ENCODE results near the gene LPIN1.
"Not testable (repeated sequence)": the region's sequence is repeated elsewhere in the genome, so short reads cannot be mapped to it uniquely, and the experiment has no call there.

Gene LPIN1

DNA sequence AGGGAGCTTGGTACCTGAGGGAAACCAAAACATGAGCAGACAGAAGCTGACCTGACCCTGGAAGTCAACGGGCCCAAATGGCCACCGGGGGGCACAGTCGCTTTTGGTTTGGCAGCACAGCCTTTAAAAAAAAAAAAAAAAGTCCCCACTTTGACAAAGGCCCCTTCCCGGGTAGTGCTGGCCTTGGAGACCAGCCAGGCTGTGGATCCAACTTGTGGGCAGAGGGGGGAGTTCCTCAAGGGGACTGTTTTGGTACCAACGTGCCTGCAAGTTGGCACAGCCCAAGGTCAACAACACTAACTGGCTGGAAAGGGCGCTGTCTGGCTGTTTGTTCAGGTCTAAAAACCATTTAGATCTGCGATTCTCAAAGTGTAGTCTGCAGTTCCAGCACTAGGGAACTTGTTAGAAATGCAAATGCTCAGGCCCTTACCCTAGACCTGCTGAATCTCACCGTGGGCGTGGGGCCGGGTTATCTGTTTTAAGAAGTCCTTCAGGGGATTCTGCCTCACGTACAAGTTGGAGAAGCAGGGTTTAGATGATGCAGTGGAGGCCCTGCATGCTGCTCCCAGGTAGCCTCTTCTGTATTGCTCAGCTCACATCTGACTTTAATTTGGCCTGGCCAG lies 83.0 kb downstream of the LPIN1 start:
- DNase-seq (ENCODE audit: low read depth in 1 of 2, low spot score in 1 of 2): peak; percentile 27 to 42

DNA sequence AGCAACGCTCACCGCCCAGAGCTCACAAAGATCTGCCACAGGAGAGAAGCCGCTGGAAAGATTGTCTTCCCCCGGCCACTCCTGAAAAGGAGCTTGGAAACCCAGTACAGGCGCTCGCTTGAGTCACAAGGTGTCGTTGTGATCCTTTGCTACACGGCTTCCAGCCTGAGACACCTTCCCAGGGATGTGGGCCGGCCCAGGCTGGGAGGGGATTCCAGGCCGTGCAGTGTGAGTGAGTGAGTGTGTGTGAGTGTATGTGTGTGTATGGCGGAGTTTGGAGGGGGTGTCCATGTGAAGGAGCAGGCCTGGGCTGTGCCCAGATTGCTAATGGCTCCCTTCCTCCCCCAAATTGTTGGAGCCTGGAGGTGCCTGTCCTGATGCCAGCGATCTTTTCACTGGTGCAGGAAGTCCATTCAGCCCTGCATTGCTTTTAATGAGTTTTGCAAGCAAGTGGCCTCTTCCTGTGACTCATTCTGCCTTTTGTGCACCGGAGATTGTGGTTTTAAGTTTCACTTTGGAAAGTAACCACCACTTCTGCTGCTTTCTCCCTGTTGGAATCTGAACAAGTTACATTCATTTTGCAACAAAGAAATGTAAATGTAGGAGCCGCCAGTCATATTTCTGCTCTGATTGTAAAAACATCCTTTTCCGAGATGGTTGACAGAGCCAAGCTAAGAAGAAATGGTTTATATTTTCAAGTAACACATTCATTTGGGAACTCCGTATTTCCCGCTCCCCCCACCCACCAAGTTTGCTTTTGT lies 83.7 kb downstream of the LPIN1 start:
- DNase-seq (ENCODE audit: low read depth in 1 of 2, low spot score in 1 of 2): peak; percentile 20 to 66

DNA sequence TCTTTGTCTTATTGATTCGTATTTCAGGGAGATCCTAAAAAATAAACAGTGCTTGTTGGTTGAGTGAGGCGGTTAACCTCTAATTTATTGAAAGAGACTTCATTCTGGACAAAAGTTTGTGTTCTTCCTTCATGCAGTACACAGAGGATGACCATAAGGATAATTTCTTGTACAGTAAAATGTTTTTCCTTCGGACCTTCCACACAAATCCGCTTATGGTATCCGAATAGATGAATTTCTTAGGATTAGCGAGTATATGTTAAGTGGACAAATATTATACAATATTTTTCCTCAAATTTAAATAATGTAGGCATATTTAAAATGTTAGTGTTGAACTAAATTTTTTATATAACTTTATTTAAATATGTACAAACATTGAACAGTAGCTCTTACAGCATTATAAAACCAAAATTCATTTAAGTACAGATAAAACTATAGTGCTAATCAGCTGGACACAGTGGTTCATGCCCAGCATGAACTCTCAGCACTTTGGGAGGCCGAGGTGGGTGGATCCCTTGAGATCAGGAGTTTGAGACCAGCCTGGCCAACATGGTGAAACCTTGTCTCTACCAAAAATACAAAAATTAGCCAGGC lies 84.4 kb downstream of the LPIN1 start:
- no peak for DNase-seq (ENCODE audit: low read depth in 1 of 2, low spot score in 1 of 2)

DNA sequence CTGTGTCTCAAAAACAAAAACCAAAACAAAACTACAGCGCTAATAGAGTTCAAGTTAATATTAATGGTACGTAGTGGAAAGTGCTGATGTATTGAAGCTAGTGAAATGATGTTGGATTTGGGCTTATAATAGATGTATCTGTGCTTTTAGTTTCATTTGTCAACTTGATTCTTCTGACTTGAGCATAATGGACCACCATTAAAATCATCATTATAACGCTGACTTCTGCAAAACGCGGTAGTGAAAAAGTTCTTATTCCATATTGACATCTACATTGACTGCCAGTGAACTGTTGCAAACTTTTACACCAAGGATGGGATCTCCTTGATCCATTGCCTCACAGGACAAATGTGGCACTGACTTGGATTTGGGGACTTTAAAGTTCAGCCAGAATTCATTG lies 85.0 kb downstream of the LPIN1 start:
- no peak for DNase-seq (ENCODE audit: low read depth in 1 of 2, low spot score in 1 of 2)

DNA sequence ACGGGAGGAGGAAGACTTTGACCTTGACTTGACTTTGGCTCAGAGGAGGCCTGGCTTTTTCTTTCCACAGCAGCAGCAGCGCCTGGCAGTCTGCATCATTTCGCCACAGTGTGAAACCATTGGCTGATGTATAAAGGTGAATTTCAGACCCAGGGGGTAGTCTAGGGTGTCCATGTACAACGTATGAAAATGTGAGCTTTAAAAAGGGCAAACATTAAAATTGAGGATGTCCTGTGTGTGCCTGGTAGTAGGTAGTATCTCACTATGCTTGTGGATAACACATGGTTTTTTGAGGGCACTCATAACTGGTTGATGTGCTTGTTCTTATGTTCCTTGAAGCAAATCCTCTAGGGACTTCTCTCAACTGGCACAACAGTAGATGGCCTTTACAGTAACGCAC lies 86.1 kb downstream of the LPIN1 start:
- no peak for DNase-seq (ENCODE audit: low read depth in 1 of 2, low spot score in 1 of 2)

DNA sequence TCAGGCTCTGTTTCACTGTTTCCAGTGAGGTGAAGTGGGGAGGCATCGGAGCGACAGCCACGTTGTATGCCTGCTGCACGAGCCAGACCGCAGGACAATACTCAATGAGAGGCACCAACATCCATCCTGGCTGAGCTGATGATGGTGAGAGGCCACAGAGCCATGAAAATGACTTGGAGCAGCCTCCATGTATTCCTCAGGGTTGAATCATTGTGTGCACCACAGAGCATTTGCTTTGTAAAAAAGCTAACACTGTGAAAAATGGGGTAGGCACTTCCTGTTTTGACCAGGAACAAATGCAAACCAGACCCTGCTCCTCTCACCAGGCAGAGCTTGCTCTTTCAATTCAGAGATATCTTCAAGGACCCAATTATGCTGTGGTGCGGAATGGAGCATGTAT lies 87.2 kb downstream of the LPIN1 start:
- DNase-seq (ENCODE audit: low read depth in 1 of 2, low spot score in 1 of 2): no peak

DNA sequence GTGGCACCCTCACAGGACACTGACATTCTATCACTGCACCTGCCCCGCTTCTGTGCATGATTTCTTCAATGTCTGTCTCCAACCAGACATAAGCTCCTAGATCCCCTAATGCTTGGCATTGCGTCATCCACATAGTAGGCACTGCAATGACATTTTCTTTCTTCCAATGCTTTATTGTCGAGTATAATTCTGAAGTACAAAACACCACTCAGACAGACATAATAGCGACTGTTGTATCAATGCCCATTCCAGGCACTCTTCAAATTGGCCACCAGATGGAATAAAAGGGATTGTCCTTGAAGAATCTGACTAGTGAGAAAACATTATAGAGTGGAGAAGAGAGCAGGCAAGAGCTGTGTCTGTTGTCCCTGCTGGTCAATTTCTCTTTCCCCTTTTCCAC lies 89.0 kb downstream of the LPIN1 start:
- no peak for DNase-seq (ENCODE audit: low read depth in 1 of 2, low spot score in 1 of 2)

DNA sequence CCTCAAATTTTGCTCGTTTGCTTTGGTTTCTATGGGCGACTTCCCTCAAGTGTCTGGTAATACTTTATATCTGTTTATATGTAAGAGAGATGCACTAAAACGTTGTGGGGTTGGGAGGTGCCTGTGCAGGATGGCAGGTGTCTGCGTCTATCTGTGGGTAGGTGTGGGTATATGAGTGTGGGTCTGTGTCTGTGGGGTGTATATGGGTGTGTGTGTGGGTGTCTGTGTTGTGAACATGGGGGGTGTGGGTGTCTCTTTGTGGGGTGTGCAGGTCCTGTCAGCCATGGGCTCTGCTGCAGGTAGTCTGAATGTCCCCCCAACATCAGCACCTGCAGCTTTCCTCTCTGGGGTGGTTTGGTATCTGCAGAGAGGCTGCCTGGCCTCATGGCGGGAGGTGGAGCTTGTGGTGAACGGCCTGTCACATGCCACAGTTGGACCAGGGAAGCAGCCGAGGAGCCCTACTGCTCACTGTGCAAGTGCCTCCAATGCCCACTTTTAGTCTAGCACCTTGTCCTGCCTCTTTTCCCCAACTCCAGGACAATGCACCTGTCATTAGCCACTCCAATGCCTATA lies 90.3 kb downstream of the LPIN1 start:
- no peak for DNase-seq (ENCODE audit: low read depth in 1 of 2, low spot score in 1 of 2)

DNA sequence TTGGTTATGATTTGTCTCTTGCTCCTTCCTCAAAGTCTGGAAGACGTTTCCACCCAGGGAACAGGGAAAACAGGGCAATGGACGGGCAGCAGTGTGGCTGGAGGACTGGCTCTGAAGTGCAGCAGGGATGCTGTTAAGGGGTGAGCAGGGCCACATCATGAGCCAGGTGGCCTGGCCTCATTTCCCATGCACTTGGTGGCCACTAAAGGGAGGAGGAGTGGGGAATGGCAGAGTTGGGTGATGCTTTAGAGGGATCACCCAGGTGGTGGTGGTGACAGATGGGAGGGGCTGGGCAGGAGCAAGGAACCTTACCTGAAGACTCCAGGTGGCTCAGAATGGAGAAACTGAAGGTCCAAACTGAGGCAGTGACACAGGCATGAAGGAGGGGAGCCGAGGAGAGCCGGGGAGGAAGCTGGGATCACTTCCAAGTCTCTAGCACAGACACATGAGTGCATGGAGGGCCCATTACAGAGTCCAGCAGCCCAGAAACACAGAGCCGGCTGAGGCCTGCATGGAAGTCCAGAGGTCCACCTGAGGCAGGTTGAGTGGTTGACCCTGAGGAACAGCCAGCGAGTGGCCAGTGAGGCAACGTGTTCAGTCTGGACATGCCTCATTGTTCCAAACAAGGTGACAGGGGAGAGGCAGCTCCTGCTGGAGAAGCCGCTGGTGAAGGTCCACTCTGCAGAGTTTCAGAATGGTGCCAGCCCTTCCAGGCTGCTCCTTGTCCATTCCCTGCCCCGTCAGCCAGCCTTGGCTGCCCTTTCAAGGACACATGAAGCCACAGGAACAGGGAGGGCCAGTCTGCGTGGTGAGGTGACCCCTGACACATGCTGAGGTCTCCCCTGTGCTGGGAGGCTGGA lies 91.7 kb downstream of the LPIN1 start:
- no peak for DNase-seq (ENCODE audit: low read depth in 1 of 2, low spot score in 1 of 2)

DNA sequence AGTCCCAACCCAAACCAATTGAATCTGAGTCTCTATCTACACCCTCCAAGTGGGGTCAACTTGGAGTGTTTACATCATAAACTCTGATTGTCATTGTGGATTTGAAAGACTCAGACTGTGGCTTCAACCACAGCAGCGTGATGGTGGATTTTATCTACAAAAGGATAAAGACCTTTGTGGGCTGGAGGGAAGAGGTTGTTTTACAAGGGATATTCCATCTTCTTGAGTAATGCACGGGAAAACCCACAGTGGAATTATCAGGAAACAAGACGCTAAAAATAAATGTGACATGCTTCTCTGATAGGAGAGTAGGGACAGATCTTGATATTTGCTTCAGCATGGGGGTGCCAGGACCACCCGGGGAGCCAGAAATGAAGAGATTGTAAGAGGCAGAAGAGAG lies 93.5 kb downstream of the LPIN1 start:
- DNase-seq (ENCODE audit: low read depth in 1 of 2, low spot score in 1 of 2): no peak

DNA sequence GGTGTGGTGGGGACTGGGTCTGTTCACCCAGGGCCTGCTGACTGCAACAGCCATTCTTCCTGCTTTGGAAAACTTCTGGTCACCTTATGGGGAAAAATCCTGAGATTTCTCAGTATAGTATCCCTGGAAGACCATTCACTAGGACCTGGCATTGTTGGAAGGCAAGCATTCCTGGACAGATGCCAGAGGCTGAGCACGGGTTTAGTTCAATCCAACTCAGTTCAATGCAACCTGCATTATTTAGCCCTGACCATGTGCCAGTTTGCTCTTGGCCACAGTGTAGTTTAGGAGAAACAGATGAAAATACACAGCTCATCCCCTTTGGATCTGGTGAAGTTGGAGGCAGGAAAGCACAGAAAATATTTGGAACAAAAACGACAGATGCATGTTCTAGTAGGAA lies 95.9 kb downstream of the LPIN1 start:
- DNase-seq (ENCODE audit: low read depth in 1 of 2, low spot score in 1 of 2): no peak

DNA sequence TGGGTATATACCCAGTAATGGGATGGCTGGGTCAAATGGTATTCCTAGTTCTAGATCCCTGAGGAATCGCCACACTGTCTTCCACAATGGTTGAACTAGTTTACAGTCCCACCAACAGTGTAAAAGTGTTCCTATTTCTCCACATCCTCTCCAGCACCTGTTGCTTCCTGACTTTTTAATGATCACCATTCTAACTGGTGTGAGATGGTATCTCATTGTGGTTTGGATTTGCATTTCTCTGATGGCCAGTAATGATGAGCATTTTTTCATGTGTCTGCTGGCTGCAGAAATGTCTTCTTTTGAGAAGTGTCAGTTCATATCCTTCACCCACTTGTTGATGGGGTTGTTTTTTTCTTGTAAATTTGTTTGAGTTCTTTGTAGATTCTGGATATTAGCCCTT lies 98.4 kb downstream of the LPIN1 start:
- not testable (repeated sequence) for DNase-seq (ENCODE audit: low read depth in 1 of 2, low spot score in 1 of 2)

DNA sequence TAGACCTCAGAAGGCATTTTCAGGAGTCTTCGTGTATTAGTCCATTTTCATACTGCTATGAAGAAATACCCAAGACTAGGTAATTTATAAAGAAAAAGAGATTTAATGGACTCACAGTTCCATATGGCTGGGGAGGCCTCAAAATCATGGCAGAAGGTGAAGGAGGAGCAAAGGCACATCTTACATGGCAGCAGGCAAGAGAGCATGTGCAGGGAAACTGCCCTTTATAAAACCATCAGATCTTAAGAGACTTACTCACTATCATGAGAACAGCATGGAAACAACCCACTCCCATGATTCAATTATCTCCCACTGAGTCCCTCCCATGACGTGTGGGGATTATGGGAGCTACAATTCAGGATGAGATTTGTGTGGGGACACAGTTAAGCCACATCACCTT lies 101.5 kb downstream of the LPIN1 start:
- not testable (repeated sequence) for DNase-seq (ENCODE audit: low read depth in 1 of 2, low spot score in 1 of 2)

DNA sequence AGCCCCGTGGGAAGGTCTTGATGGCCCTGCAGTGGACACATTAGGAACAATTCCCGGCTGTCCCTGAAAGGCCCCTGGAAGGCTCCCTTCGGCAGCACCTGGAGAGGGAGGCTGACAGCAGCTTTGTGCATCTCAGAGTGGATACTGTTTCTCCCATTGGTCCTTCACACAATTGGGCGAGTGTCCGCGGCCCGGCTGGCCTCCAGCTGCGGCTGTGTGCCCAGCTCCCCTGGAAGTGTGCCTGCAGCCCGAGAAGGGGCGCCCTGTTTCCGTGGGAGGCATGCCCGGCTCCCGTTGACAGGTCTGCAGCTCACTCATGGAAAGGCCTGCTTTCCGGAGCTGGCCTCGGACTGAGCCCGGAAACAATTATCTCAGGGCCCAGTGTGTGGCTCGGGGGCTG lies 103.7 kb downstream of the LPIN1 start:
- DNase-seq (ENCODE audit: low read depth in 1 of 2, low spot score in 1 of 2): no peak

DNA sequence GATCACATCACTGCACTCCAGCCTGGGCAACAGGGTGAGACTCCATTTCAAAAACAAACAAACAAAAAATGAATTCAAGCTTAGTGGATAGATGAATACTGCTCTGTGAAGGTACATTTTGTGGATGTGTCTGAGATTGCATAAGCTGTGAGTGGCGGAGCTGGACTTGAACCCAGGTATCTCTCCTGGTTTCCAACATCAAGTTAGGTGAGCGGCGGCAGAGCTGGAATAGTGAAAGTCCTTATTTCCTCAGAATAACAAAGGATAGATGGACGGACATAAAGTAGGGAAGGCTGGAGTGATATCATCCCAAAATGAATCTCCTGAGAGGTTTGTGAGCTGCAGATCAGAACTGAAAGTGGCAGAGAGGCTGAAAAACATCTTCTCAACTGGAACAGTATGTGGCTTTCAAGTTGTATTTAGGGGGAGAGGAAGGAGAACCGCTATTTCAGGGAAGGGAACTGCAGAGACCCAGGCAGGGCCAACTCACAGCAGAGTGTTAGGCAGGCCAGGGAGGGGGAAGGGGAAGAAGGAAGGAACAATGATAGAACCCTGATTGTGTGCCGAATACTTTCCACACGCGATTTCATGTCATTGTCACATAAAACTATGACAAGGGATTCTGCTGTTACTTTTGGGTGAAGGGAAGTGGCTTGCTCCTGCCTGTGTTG lies 106.2 kb downstream of the LPIN1 start:
- no peak for DNase-seq (ENCODE audit: low read depth in 1 of 2, low spot score in 1 of 2)

DNA sequence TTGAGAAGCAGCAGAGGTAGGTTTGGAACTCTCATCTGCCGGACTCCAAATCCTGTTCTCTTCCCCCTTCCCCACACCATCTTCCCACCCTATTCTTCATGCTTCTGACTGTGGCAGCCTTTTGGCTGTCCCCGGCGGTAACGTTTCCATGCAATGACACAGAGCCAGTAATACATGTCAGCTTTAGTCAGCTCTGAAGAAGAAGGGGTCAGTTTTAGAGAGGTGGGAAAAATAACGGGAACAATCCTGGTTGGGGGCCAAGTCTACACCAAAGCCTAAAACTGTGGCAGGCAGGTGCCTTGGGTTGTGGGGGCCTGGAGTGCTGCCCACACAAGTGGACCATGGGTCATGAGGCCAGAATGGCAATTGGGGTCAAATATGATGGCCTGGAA lies 106.8 kb downstream of the LPIN1 start:
- DNase-seq (ENCODE audit: low read depth in 1 of 2, low spot score in 1 of 2): no peak

DNA sequence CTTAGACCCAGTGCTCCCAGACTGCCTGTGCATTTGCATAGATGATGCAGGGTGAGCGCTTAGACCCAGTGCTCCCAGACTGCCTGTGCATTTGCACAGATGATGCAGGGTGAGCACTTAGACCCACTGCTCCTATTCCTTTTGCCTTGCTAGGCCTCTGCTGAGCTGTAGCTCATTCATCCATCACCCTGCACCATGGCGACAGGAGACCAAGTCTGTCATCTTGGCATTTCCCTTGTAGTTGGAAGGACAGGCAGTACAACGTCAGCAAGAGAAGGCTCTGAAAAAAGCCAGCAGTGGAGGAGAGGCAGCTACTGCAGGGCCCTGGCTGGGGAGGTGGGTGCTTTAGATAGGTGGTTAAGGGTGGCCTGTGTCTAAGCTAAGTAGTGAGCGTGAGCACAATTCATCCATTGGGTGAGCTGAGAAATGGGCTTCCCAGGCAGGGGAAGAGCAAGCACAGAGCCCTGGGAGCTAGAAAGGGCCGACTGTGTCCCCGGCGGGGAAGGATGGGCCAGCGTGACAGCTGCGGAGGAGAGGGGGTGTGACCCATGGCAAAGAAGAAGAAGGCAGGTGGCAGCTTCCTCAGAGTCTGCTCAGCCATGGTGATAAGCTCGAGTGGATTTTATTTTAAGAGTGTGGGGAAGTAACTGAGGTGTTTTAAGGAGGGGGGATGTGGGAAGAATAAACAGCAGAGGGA lies 108.8 kb downstream of the LPIN1 start:
- no peak for DNase-seq (ENCODE audit: low read depth in 1 of 2, low spot score in 1 of 2)

DNA sequence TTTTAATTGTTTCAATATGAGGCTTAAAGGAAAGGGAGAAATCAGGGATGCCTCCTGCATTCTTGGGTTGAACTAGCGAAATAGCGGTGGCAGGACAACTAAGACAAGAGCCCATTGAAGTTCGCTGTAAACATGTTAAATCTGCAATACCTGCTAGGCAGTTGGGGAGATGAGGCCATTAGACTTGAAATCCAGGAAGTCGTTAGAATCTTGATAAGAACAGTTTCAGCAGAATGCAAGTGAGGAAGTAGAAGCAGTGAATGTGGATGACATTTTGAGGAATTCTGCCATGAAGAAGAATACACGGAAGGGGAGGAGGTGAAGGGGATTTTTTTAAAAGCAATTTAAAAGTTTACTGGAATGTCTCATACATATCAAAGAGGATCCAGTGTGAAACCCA lies 109.7 kb downstream of the LPIN1 start:
- DNase-seq (ENCODE audit: low read depth in 1 of 2, low spot score in 1 of 2): no peak

DNA sequence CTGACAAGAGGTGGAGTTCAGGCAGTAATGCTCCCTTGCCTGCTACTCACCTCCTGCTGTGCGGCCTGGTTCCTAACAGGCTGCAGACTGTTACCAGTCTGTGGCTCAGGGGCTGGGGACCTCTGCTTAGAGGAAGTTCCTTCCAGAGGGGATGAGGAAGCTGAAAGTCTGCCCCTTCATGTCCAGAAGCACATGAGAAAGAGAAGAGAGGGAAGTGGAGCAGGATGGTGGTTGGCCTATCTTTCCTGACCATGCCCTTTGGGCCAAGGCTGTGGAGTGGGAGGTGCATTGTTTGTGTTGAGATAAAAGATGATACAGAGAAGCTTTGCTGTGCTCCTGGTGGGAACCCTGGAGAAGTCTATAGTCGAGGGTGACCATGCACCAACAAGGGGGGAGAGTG lies 112.5 kb downstream of the LPIN1 start:
- DNase-seq (ENCODE audit: low read depth in 1 of 2, low spot score in 1 of 2): no peak

DNA sequence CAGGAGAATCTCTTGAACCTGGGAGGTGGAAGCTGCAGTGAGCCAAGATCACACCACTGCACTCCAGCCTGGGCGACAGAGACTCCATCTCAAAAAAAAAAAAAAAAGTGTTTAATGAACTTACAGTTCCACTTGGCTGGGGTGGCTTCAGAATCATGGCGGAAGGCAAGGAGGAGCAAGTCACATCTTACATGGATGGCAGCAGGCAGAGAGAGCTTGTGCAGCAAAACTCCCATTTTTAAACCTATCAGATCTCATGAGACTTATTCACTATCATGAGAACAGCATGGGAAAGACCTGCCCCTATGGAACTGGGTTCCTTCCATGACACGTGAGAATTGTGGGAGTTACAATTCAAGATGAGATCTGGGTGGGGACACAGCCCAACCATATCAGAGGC lies 113.5 kb downstream of the LPIN1 start:
- not testable (repeated sequence) for DNase-seq (ENCODE audit: low read depth in 1 of 2, low spot score in 1 of 2)

All from activated CD4-positive, alpha-beta T cell treated with anti-CD3 and anti-CD28 coated beads, Interleukin-2, amount 50 U/mL, for 24 hours (primary cell).